Right lobe of liver (tissue), 4 donors: Measurements from ENCODE around the gene EIF2B4.

ENCODE experiments used
- POLR2A ChIP-seq: fragments of 450-650 bp; IDR thresholded peaks from one replicate; pipeline ENCODE4 v1.6.1; 2017; ENCODE audit warnings: antibody characterized with exemption, mild to moderate bottlenecking
- TF ChIP-seq, protein P1 (sequence below), 4 donors: fragments of 200-600 bp in 3 of 4; fragments of 450-650 bp in 1 of 4; IDR thresholded peaks; one replicate each; pipeline versions ENCODE4 v1.5.1 to v1.8.0; 2016 to 2022; ENCODE audit warnings: antibody characterized with exemption in 4 of 4, mild to moderate bottlenecking in 2 of 4
- donor health status: DM: no; HTN: no; CAD: no.
- donor health status: DM: no; HTN: no; CAD: no.
- donor health status: DM: no; HTN: yes; CAD: no.

DNA sequence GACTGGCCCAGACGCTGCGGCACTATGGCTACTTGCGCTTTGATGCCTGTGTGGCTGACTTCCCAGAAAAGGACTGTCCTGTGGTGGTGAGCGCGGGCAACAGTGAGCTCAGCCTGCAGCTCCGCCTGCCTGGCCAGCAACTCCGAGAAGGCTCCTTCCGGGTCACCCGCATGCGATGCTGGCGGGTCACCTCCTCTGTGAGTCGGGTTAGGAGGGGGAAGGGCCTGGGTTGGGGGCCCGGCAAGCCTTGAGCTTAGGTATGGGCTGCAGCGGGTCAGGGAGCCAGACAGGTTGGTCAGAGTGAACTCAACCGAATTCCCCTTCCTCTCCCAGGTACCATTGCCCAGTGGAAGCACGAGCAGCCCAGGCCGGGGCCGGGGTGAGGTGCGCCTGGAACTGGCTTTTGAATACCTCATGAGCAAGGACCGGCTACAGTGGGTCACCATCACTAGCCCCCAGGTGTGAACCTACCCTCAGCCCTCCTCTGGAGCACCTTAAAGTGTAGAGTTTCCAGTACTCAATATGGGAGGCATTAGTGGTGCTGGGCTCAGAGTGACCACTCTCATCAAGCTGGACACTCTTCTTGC, 5.5 kb upstream of the EIF2B4 start:
- no peak for TF ChIP-seq POLR2A
- TF ChIP-seq, protein P1, sequence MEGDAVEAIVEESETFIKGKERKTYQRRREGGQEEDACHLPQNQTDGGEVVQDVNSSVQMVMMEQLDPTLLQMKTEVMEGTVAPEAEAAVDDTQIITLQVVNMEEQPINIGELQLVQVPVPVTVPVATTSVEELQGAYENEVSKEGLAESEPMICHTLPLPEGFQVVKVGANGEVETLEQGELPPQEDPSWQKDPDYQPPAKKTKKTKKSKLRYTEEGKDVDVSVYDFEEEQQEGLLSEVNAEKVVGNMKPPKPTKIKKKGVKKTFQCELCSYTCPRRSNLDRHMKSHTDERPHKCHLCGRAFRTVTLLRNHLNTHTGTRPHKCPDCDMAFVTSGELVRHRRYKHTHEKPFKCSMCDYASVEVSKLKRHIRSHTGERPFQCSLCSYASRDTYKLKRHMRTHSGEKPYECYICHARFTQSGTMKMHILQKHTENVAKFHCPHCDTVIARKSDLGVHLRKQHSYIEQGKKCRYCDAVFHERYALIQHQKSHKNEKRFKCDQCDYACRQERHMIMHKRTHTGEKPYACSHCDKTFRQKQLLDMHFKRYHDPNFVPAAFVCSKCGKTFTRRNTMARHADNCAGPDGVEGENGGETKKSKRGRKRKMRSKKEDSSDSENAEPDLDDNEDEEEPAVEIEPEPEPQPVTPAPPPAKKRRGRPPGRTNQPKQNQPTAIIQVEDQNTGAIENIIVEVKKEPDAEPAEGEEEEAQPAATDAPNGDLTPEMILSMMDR (IDR thresholded peaks at IDR 0.05): no peak
